ENCODE results near the gene GRM7.

The GRM7 gene

GRCh38 chr3:7367968-7368367, 507.1 kb downstream of the GRM7 start:
- Histone ChIP-seq H3K4ac (ENCODE audit: low read depth, low read length) (no peak overlapping the region), H3K9me3 (ENCODE audit: insufficient read depth, low read depth, low read length) (no peaks in the 10 kb centered on the region), H3K36me3 (ENCODE audit: control insufficient read depth in 1 of 2, insufficient read depth in 2 of 2, low read length in 2 of 2) (no peaks in the 10 kb centered on the region), H2AK5ac (ENCODE audit: low read length) (no peak overlapping the region), H3K79me1 (ENCODE audit: low read length) (no peaks in the 10 kb centered on the region), H3K18ac (ENCODE audit: low read length) (no peak overlapping the region), H2AFZ (ENCODE audit: insufficient read depth, low read length, poor library complexity) (no peak overlapping the region), H3K27ac (ENCODE audit: low read depth, low read length) (no peak overlapping the region), H4K91ac (ENCODE audit: low read depth, low read length) (no peak overlapping the region), H2BK12ac (ENCODE audit: low read length) (no peak overlapping the region), H4K8ac (ENCODE audit: low read depth, low read length) (no peak overlapping the region), H3K4me1 (ENCODE audit: control insufficient read depth in 1 of 2, insufficient read depth in 2 of 2, low read length in 2 of 2) (no peaks in the 10 kb centered on the region), H3K14ac (ENCODE audit: low read length) (no peak overlapping the region), H4K12ac (ENCODE audit: low read depth, low read length) (no peak overlapping the region), H3K23ac (ENCODE audit: low read length) (no peak overlapping the region), H3K27me3 (ENCODE audit: insufficient read depth, low read length) (no peaks in the 10 kb centered on the region), H2BK120ac (ENCODE audit: insufficient read depth, low read length, poor library complexity) (no peak overlapping the region), H3K9ac (ENCODE audit: low read length) (no peak overlapping the region), H3K79me2 (ENCODE audit: control insufficient read depth, insufficient read depth, low read length, poor library complexity) (no peaks in the 10 kb centered on the region), H3K4me2 (ENCODE audit: low read length) (no peak overlapping the region), H3K4me3 (ENCODE audit: low read depth, low read length) (no peak overlapping the region), H2BK5ac (ENCODE audit: low read depth, low read length, poor library complexity) (no peak overlapping the region)
- no CpG with 5 or more reads among the region's 1 CpG for WGBS (ENCODE audit: extremely low coverage, insufficient coverage, insufficient read length)
- no peak for DNase-seq

DNA sequence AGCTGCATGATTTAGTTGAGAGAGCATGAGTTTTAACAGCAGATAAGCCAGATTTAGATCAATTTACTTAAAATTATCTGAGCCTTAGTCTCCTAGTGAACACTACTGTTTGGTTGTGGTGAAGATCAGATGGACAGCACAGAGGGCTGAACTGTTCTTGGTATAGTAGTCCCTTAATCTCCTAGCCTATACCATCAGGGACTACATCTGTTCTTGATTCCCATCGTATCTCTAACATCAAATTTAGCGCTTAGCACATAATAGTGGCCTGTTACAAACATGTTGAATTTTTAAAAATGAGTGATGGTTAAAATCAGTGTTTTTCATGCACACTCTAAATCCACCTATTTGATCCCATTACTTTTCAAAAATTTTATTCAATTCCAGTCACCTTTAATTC, 507.7 kb downstream of the GRM7 start:
- H2AFZ ChIP-seq (ENCODE audit: insufficient read depth, low read length, poor library complexity): no peak overlapping the region
- H3K79me1 ChIP-seq (ENCODE audit: low read length): no peaks in the 10 kb centered on the region
- no peak overlapping the region for H4K91ac ChIP-seq (ENCODE audit: low read depth, low read length)
- DNase-seq: no peak
- H3K36me3 ChIP-seq (ENCODE audit: control insufficient read depth in 1 of 2, insufficient read depth in 2 of 2, low read length in 2 of 2): no peaks in the 10 kb centered on the region
- H3K27ac ChIP-seq (ENCODE audit: low read depth, low read length): no peak overlapping the region
- H3K14ac ChIP-seq (ENCODE audit: low read length): no peak overlapping the region
- H3K9ac ChIP-seq (ENCODE audit: low read length): no peak overlapping the region
- H3K79me2 ChIP-seq (ENCODE audit: control insufficient read depth, insufficient read depth, low read length, poor library complexity): no peaks in the 10 kb centered on the region
- no peak overlapping the region for H3K23ac ChIP-seq (ENCODE audit: low read length)
- no peaks in the 10 kb centered on the region for H3K9me3 ChIP-seq (ENCODE audit: insufficient read depth, low read depth, low read length)
- H2BK12ac ChIP-seq (ENCODE audit: low read length): no peak overlapping the region
- H2BK120ac ChIP-seq (ENCODE audit: insufficient read depth, low read length, poor library complexity): no peak overlapping the region
- no peak overlapping the region for H4K8ac ChIP-seq (ENCODE audit: low read depth, low read length)
- no peak overlapping the region for H3K4me3 ChIP-seq (ENCODE audit: low read depth, low read length)
- H2BK5ac ChIP-seq (ENCODE audit: low read depth, low read length, poor library complexity): no peak overlapping the region
- no peak overlapping the region for H3K18ac ChIP-seq (ENCODE audit: low read length)
- H3K27me3 ChIP-seq (ENCODE audit: insufficient read depth, low read length): no peaks in the 10 kb centered on the region
- no peak overlapping the region for H2AK5ac ChIP-seq (ENCODE audit: low read length)
- no CpG with 5 or more reads among the region's 2 CpGs for WGBS (ENCODE audit: extremely low coverage, insufficient coverage, insufficient read length)
- H3K4me1 ChIP-seq (ENCODE audit: control insufficient read depth in 1 of 2, insufficient read depth in 2 of 2, low read length in 2 of 2): no peaks in the 10 kb centered on the region
- no peak overlapping the region for H4K12ac ChIP-seq (ENCODE audit: low read depth, low read length)
- H3K4ac ChIP-seq (ENCODE audit: low read depth, low read length): no peak overlapping the region
- H3K4me2 ChIP-seq (ENCODE audit: low read length): no peak overlapping the region

- H3K4me3 ChIP-seq (ENCODE audit: low read depth, low read length): no peak overlapping the region
- no peaks in the 10 kb centered on the region for H3K79me1 ChIP-seq (ENCODE audit: low read length)
- no peak overlapping the region for H3K14ac ChIP-seq (ENCODE audit: low read length)
- H3K79me2 ChIP-seq (ENCODE audit: control insufficient read depth, insufficient read depth, low read length, poor library complexity): no peaks in the 10 kb centered on the region
- no peak overlapping the region for H4K8ac ChIP-seq (ENCODE audit: low read depth, low read length)
- no peak overlapping the region for H2BK5ac ChIP-seq (ENCODE audit: low read depth, low read length, poor library complexity)
- no peak overlapping the region for H3K4me2 ChIP-seq (ENCODE audit: low read length)
- H3K18ac ChIP-seq (ENCODE audit: low read length): no peak overlapping the region
- H4K91ac ChIP-seq (ENCODE audit: low read depth, low read length): no peak overlapping the region
- H3K36me3 ChIP-seq (ENCODE audit: control insufficient read depth in 1 of 2, insufficient read depth in 2 of 2, low read length in 2 of 2): no peaks in the 10 kb centered on the region
- no peak overlapping the region for H2AFZ ChIP-seq (ENCODE audit: insufficient read depth, low read length, poor library complexity)
- no peak overlapping the region for H3K23ac ChIP-seq (ENCODE audit: low read length)
- H3K4ac ChIP-seq (ENCODE audit: low read depth, low read length): no peak overlapping the region
- no peaks in the 10 kb centered on the region for H3K27me3 ChIP-seq (ENCODE audit: insufficient read depth, low read length)
- H3K4me1 ChIP-seq (ENCODE audit: control insufficient read depth in 1 of 2, insufficient read depth in 2 of 2, low read length in 2 of 2): no peaks in the 10 kb centered on the region
- WGBS (ENCODE audit: extremely low coverage, insufficient coverage, insufficient read length): no CpG with 5 or more reads among the region's 7 CpGs
- H3K9ac ChIP-seq (ENCODE audit: low read length): no peak overlapping the region
- no peak overlapping the region for H3K27ac ChIP-seq (ENCODE audit: low read depth, low read length)
- no peak overlapping the region for H4K12ac ChIP-seq (ENCODE audit: low read depth, low read length)
- H2AK5ac ChIP-seq (ENCODE audit: low read length): no peak overlapping the region
- H2BK12ac ChIP-seq (ENCODE audit: low read length): no peak overlapping the region
- no peak for DNase-seq
- H2BK120ac ChIP-seq (ENCODE audit: insufficient read depth, low read length, poor library complexity): no peak overlapping the region
- no peaks in the 10 kb centered on the region for H3K9me3 ChIP-seq (ENCODE audit: insufficient read depth, low read depth, low read length)
These were observed 511.0 kb downstream of the GRM7 start for GRCh38 chr3:7371693-7372572.

- no peak overlapping the region for H3K4me3 ChIP-seq (ENCODE audit: low read depth, low read length)
- WGBS (ENCODE audit: extremely low coverage, insufficient coverage, insufficient read length): no CpG with 5 or more reads among the region's 2 CpGs
- H3K27me3 ChIP-seq (ENCODE audit: insufficient read depth, low read length): no peaks in the 10 kb centered on the region
- no peak overlapping the region for H2AFZ ChIP-seq (ENCODE audit: insufficient read depth, low read length, poor library complexity)
- no peak overlapping the region for H2BK12ac ChIP-seq (ENCODE audit: low read length)
- no peak overlapping the region for H3K18ac ChIP-seq (ENCODE audit: low read length)
- no peak overlapping the region for H3K4me2 ChIP-seq (ENCODE audit: low read length)
- no peak overlapping the region for H4K91ac ChIP-seq (ENCODE audit: low read depth, low read length)
- H2BK120ac ChIP-seq (ENCODE audit: insufficient read depth, low read length, poor library complexity): no peak overlapping the region
- no peak overlapping the region for H4K8ac ChIP-seq (ENCODE audit: low read depth, low read length)
- H2BK5ac ChIP-seq (ENCODE audit: low read depth, low read length, poor library complexity): no peak overlapping the region
- no peaks in the 10 kb centered on the region for H3K36me3 ChIP-seq (ENCODE audit: control insufficient read depth in 1 of 2, insufficient read depth in 2 of 2, low read length in 2 of 2)
- H3K23ac ChIP-seq (ENCODE audit: low read length): no peak overlapping the region
- H3K9me3 ChIP-seq (ENCODE audit: insufficient read depth, low read depth, low read length): no peaks in the 10 kb centered on the region
- H3K4ac ChIP-seq (ENCODE audit: low read depth, low read length): no peak overlapping the region
- H3K14ac ChIP-seq (ENCODE audit: low read length): no peak overlapping the region
- no peak overlapping the region for H4K12ac ChIP-seq (ENCODE audit: low read depth, low read length)
- no peaks in the 10 kb centered on the region for H3K79me2 ChIP-seq (ENCODE audit: control insufficient read depth, insufficient read depth, low read length, poor library complexity)
- no peaks in the 10 kb centered on the region for H3K4me1 ChIP-seq (ENCODE audit: control insufficient read depth in 1 of 2, insufficient read depth in 2 of 2, low read length in 2 of 2)
- no peak overlapping the region for H3K9ac ChIP-seq (ENCODE audit: low read length)
- no peak overlapping the region for H3K27ac ChIP-seq (ENCODE audit: low read depth, low read length)
- DNase-seq: no peak
- H3K79me1 ChIP-seq (ENCODE audit: low read length): no peaks in the 10 kb centered on the region
- H2AK5ac ChIP-seq (ENCODE audit: low read length): no peak overlapping the region
These were observed 516.2 kb downstream of the GRM7 start for GRCh38 chr3:7377103-7377502.
